Neural cell (in vitro differentiated cells): ENCODE measurements around the gene ADORA2A.

Source experiments
- EZH2 ChIP-seq: fragments of 200-600, 300-800 bp; shearing (Covaris generic), sonication (generic); IDR thresholded peaks from 2 replicates; pipeline ENCODE4 v1.6.1; 2014; ENCODE audit warnings: antibody characterized with exemption, low read length, borderline replicate concordance, mild to moderate bottlenecking; ENCODE audit not compliant: insufficient read depth, poor library complexity, severe bottlenecking
- MXI1 ChIP-seq: fragments of 450-650 bp; conservative IDR thresholded peaks from 2 replicates; pipeline ENCODE4 v1.6.1; 2014; ENCODE audit warnings: antibody characterized with exemption, mild to moderate bottlenecking; ENCODE audit not compliant: poor library complexity, severe bottlenecking
- POLR2AphosphoS5 ChIP-seq: IDR thresholded peaks from 2 replicates; pipeline ENCODE4 v1.6.1; 2012
- RAD21 ChIP-seq: fragments of 450-650 bp; conservative IDR thresholded peaks from 2 replicates; pipeline ENCODE4 v1.6.1; 2014; ENCODE audit warnings: antibody characterized with exemption, mild to moderate bottlenecking, moderate library complexity
- SMC3 ChIP-seq: fragments of 450-650 bp; conservative IDR thresholded peaks from 2 replicates; pipeline ENCODE4 v1.6.1; 2014; ENCODE audit warnings: antibody characterized with exemption, mild to moderate bottlenecking, moderate library complexity; ENCODE audit not compliant: poor library complexity
- TAF1 ChIP-seq: IDR thresholded peaks from 2 replicates; pipeline ENCODE4 v1.6.1; 2012; ENCODE audit warnings: low read depth
- TF ChIP-seq, protein P1 (sequence below): fragments of 450-650 bp; IDR thresholded peaks from 2 replicates; pipeline ENCODE4 v1.5.1; 2014; ENCODE audit warnings: antibody characterized with exemption, mild to moderate bottlenecking, moderate library complexity; ENCODE audit not compliant: poor library complexity, severe bottlenecking

DNA sequence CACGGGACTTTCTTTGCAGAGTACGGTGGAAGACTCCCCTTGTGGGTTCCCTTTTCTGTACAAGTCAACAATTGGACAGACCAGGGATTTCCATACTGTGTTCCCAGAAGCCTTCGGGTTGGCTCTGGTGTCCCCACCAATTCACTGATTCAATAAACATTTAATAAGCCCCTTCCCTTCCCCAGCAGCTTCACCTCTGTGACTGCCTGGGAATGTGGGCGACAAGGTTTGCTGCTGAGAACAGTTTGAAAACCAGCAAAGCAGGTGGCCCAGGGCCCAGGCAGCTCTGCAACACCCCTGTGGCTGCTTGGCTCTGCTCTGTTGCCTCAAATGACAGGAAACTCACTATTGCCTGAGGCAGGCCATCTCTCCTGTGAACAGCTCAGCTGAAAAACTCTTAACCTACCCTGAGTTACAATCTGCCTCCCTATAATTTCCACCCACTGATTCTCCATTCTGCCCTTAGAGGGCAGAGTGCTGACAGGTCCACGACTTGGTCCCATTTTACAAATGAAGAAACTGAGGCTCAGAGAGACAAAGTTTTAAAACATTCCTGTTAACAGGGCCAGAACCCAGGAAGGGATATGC, 10.4 kb downstream of the ADORA2A start:
- TF ChIP-seq, protein P1, sequence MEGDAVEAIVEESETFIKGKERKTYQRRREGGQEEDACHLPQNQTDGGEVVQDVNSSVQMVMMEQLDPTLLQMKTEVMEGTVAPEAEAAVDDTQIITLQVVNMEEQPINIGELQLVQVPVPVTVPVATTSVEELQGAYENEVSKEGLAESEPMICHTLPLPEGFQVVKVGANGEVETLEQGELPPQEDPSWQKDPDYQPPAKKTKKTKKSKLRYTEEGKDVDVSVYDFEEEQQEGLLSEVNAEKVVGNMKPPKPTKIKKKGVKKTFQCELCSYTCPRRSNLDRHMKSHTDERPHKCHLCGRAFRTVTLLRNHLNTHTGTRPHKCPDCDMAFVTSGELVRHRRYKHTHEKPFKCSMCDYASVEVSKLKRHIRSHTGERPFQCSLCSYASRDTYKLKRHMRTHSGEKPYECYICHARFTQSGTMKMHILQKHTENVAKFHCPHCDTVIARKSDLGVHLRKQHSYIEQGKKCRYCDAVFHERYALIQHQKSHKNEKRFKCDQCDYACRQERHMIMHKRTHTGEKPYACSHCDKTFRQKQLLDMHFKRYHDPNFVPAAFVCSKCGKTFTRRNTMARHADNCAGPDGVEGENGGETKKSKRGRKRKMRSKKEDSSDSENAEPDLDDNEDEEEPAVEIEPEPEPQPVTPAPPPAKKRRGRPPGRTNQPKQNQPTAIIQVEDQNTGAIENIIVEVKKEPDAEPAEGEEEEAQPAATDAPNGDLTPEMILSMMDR = no peak
- TF ChIP-seq TAF1 (no peak), MXI1 (no peak), RAD21 (no peak), POLR2AphosphoS5 (no peak), SMC3 (no peak), EZH2 (no peak)
